HG03442 (cell line): ENCODE measurements around the gene SAMD11.

ENCODE experiments used
- ATAC-seq: cut with Tn5 transposase; IDR thresholded peaks from one replicate; pipeline ENCODE4 v1.9.1; 2021; ENCODE audit warnings: mild to moderate bottlenecking, moderate library complexity; ENCODE audit not compliant: unreplicated experiment

The SAMD11 gene

GRCh38 chr1:916173-917075, 7.3 kb upstream of the SAMD11 start:
- ATAC-seq = no peak

- ATAC-seq = no peak
Observed at GRCh38 chr1:917076-917459, 6.7 kb upstream of the SAMD11 start.

- no peak for ATAC-seq
Observed at GRCh38 chr1:917466-918091, 6.1 kb upstream of the SAMD11 start.

- ATAC-seq = no peak
Observed at GRCh38 chr1:918353-918752, 5.4 kb upstream of the SAMD11 start.

- no peak for ATAC-seq
Observed at GRCh38 chr1:918843-919242, 4.9 kb upstream of the SAMD11 start.

- no peak for ATAC-seq
Observed at GRCh38 chr1:919271-919872, 4.4 kb upstream of the SAMD11 start.

GRCh38 chr1:920010-920409, 3.7 kb upstream of the SAMD11 start:
- ATAC-seq = no peak

- no peak for ATAC-seq
Observed at GRCh38 chr1:920521-920920, 3.2 kb upstream of the SAMD11 start.

- ATAC-seq = no peak
Observed at GRCh38 chr1:921011-921837, 2.5 kb upstream of the SAMD11 start.

- no peak for ATAC-seq
Observed at GRCh38 chr1:923991-924655, 400 bp downstream of the SAMD11 start.

GRCh38 chr1:924656-925560, 1.2 kb downstream of the SAMD11 start:
- no peak for ATAC-seq

- ATAC-seq = no peak
Observed at GRCh38 chr1:925561-926421, 2.1 kb downstream of the SAMD11 start.

- ATAC-seq = no peak
Observed at GRCh38 chr1:927234-927633, 3.5 kb downstream of the SAMD11 start.

GRCh38 chr1:927748-928147, 4.0 kb downstream of the SAMD11 start:
- ATAC-seq = no peak

- no peak for ATAC-seq
Observed at GRCh38 chr1:928825-929661, 5.3 kb downstream of the SAMD11 start.

GRCh38 chr1:929712-930632, 6.2 kb downstream of the SAMD11 start:
- ATAC-seq = no peak
